GM12873 (cell line): ENCODE measurements around the gene NR5A1.

Experiments
- TF ChIP-seq, protein P1 (sequence below): IDR thresholded peaks from 2 replicates; pipeline ENCODE4 v1.5.1; 2012; ENCODE audit warnings: low read depth, mild to moderate bottlenecking, moderate library complexity, low read length, control low read depth; ENCODE audit not compliant: insufficient read depth; ENCODE audit errors: missing control alignments

The NR5A1 gene

DNA sequence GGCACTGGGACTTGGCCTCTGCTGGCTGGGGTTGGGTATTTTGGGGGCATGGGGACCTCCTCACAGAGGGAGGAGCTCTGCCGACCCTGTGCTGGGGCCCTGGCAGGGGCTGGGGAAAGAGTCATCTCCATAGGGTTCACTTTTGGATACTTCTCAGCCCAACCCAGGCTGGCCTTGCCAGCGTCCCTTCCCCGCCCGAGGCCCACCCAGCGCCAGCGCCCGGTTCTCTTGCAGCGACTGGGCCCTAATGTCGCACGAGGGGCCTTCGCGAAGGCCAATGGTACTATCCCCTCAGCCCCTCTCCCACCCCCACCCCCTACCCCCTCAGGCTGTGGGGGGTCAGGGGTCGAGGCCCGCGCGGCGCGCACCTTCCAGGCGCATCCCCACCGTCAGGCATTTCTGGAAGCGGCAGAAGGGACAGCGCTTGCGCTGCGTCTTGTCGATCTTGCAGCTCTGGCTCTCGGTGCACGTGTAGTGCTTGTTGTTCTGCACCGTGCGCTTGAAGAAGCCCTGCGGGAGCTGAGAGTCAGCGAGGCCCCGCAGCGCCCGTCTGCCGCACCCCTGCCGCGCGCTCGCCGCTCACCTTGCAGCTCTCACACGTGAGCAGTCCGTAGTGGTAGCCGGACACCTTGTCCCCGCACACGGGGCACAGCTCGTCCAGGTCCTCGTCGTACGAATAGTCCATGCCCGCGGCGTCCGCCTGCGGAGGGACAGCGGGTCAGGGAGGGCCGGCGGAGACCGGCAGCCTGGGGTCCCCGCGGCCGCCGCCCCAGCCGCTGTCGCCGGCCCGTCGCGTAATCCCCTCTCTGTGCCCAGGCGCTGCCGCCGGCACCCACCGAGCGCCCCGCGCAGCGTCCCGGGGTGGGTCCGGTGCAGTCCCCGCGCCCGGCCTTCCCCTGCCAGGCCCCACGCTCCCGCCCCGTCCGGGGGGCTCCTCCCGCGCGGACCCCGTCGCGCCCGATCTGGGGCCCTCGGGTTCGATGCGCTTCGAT lies 4.2 kb downstream of the NR5A1 start:
- TF ChIP-seq, protein P1, sequence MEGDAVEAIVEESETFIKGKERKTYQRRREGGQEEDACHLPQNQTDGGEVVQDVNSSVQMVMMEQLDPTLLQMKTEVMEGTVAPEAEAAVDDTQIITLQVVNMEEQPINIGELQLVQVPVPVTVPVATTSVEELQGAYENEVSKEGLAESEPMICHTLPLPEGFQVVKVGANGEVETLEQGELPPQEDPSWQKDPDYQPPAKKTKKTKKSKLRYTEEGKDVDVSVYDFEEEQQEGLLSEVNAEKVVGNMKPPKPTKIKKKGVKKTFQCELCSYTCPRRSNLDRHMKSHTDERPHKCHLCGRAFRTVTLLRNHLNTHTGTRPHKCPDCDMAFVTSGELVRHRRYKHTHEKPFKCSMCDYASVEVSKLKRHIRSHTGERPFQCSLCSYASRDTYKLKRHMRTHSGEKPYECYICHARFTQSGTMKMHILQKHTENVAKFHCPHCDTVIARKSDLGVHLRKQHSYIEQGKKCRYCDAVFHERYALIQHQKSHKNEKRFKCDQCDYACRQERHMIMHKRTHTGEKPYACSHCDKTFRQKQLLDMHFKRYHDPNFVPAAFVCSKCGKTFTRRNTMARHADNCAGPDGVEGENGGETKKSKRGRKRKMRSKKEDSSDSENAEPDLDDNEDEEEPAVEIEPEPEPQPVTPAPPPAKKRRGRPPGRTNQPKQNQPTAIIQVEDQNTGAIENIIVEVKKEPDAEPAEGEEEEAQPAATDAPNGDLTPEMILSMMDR: no peak

DNA sequence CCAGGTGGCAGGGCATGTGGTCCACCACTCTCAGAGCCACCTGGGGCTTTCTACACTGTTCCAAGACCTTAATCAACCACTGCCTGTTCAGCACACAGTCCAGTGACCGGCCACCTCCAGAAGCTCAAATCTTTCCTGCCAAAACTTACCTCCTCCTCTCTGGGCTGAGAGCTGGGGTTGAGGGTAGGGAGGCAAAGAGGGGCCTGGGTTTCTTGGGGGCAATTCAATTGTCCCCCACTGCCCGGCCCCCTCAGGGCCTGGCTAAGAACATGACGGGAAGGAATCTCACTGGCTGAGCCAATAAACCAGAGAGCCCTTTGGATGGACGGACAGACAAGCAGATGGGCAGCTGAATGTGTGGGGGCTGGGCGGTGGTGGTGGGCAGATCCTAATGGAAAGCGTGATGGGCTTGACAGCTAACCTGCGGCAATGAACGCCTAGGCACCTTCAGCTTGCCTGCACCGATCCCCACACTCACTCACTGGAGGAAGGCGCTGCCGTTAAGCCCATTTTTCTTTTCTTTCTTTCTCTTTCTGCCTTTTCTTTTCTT lies 5.4 kb downstream of the NR5A1 start:
- TF ChIP-seq, protein P1: no peak

DNA sequence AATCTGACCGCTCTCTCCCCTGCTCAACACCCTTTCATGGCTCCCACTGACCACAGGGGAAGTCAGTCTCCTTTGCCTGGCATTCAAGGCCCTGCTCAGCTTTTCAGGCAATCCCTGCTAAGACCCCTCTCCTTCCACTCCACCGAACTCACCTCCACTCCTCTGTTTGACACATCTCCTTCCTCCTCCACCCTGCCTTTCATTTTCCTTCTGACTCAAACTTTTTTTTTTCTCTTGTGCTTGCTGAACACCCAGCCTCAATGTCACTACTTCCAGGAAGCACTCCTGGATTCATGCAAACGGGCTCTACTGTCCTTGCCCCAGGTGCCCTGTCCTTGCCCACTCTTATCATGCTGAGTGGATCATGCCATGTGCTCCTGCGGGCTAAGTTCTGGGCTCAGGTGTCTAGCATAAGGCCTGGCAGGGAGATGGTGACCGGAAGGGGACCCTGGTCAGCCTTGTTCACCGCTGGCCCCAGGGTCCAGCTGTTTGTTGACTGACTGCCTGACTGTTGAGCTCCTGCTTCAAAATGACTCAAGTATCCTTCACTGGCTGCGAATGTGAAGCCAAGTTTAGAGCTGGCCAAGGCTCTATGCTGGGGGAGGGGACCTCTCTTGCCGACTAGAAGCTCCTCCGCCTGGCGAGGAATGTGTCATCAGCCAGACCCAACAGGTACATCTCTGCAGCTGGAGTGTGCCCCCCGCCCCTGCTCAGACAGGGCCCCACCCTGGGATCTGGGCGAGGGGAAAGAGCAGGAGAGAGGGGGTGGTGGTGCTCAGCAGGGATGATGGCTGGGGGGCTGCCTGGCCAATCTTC lies 6.2 kb downstream of the NR5A1 start:
- TF ChIP-seq, protein P1: no peak

DNA sequence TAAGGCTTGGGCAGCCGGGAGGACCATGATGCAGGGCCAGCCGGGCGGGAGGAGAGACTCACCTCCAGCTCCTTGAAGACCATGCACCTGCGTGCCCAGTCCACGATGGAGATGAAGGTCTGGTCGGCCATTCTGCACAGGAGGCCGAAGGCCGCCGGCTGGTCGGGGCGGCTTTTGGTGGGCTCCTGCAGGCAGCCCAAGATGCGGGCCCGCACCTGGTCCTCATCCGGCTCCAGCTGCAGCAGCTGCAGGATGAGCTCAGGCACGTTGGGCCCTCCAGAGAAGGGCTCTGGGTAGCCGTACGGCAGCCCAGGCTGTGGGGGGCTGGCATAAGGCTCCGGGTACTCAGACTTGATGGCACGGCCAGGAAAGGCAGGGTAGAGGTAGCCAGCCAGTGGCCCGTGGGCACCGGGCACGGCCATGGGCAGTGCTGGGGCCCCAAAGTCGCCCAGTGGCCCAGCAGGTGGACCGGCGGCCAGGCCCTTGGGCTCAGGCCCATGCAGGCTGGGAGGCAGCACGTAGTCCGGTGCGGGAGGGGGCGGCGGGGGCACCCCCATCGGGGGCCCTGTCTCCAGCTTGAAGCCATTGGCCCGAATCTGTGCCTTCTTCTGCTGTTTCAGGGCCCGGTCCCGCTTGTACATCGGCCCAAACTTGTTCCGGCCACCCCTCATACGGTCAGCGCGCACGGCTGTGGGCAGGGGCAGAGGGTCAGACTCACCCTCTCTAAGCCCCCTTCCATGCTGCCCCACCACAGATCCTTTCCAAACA lies 7.0 kb downstream of the NR5A1 start:
- TF ChIP-seq, protein P1: no peak

DNA sequence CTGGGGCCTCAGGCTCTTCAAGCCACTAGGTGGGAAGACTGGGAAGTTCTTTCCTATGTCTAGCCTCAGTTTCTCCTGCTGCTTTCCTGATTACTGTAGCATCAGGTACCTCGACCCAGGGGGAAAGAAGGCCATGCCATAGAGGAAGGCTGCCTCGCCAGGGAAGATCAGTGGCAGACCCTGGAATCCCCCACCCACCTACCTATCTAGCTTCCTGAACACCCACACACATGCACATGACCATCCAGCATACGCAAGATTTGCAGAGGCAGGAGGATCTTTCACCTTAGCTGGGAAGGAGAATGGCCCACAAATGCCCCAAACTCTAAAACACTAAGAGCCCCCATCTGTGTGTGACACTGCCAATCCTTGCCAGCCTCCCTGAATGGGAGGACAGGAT lies 8.0 kb downstream of the NR5A1 start:
- TF ChIP-seq, protein P1: no peak

DNA sequence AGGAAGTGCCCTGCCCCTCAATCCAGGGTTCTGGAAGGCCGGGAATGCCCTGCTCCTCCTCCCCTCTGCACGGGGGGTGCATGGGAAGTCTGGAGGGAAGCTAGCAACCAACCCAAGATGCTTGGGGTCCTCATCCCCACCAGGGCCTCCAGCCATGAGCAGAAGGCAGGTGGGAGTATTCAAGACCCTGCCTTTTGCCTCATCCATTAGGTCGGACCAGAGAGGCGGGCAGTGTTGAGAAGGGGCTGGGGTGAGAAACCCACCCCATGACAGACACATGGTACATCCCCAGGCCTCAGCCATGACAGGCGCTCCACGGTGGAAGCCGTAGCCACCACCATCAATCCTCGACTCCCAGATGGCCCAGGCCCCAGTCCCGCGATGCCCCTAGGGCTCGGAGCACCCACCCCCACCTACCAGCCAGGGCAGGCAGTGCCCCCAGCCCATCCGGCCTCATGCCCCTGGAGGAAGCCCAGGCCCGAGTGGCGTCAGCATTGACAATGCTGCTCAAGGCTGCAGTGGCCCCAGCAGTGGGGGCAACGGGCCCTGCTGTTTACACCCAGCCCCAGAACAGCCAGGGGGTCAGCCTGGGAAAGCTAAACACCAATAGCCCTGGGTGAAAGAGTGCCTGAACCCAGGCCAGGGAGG lies 8.6 kb downstream of the NR5A1 start:
- TF ChIP-seq, protein P1: no peak
